Neuronal stem cell (in vitro differentiated cells): ENCODE results near the gene RAB11FIP5.

Experiments used
- DNase-seq: peaks from one replicate; pipeline ENCODE4 v3.0.0-alpha.2; 2013; ENCODE audit warnings: low spot score
- H2AFZ ChIP-seq: one replicate; pipeline ENCODE4 v1.6.1; 2013; ENCODE audit warnings: mild to moderate bottlenecking, low read length, inconsistent platforms
- H2AK5ac ChIP-seq: 2 replicates; pipeline ENCODE4 v1.6.1; 2013; ENCODE audit warnings: low read depth, mild to moderate bottlenecking, inconsistent platforms, low read length, moderate library complexity, mixed read lengths
- H2BK120ac ChIP-seq: 2 replicates; pipeline ENCODE4 v1.6.1; 2013; ENCODE audit warnings: low read depth, mild to moderate bottlenecking, inconsistent platforms, low read length, moderate library complexity, mixed read lengths
- H2BK12ac ChIP-seq: one replicate; pipeline ENCODE4 v1.6.1; 2013; ENCODE audit warnings: low read length, inconsistent platforms
- H2BK15ac ChIP-seq: 2 replicates; pipeline ENCODE4 v1.6.1; 2013; ENCODE audit warnings: mild to moderate bottlenecking, low read length, inconsistent platforms, mixed read lengths
- H2BK5ac ChIP-seq: one replicate; pipeline ENCODE4 v1.6.1; 2013; ENCODE audit warnings: inconsistent platforms, mild to moderate bottlenecking, low read length, moderate library complexity
- H3K14ac ChIP-seq: one replicate; pipeline ENCODE4 v1.6.1; 2013; ENCODE audit warnings: low read length, inconsistent platforms
- H3K18ac ChIP-seq: 2 replicates; pipeline ENCODE4 v1.6.1; 2013; ENCODE audit warnings: low read length, inconsistent platforms
- H3K23ac ChIP-seq: 2 replicates; pipeline ENCODE4 v1.6.1; 2013; ENCODE audit warnings: low read depth, mild to moderate bottlenecking, mixed read lengths, low read length, inconsistent platforms; ENCODE audit not compliant: poor library complexity
- H3K27ac ChIP-seq: replicated peaks from 3 replicates; pipeline ENCODE4 v1.5.1; 2013; ENCODE audit warnings: low read length, inconsistent platforms
- H3K27me3 ChIP-seq, 3 experiments: 2 replicates each; pipeline ENCODE4 v1.6.1; 2013; ENCODE audit warnings: low read length in 3 of 3, mild to moderate bottlenecking in 2 of 3, inconsistent platforms in 1 of 3, low read depth in 1 of 3, mixed read lengths in 1 of 3, moderate library complexity in 1 of 3; ENCODE audit not compliant: control insufficient read depth in 3 of 3, insufficient read depth in 3 of 3
- H3K36me3 ChIP-seq, 2 donors: replicated peaks in 1 of 2; 2 replicates each; pipeline ENCODE4 v1.6.1; 2013; ENCODE audit warnings: low read length in 2 of 2; ENCODE audit not compliant: control insufficient read depth in 2 of 2, insufficient read depth in 2 of 2
- H3K4ac ChIP-seq: 2 replicates; pipeline ENCODE4 v1.6.1; 2013; ENCODE audit warnings: inconsistent platforms, mild to moderate bottlenecking, low read length, moderate library complexity
- H3K4me1 ChIP-seq, 2 donors: 1 replicate in 1 of 2; 2 replicates in 1 of 2; pipeline ENCODE4 v1.6.1; 2013; ENCODE audit warnings: low read length in 2 of 2, low read depth in 1 of 2; ENCODE audit not compliant: control insufficient read depth in 2 of 2, insufficient read depth in 1 of 2
- H3K4me2 ChIP-seq: one replicate; pipeline ENCODE4 v1.6.1; 2013; ENCODE audit warnings: mild to moderate bottlenecking, low read length, inconsistent platforms; ENCODE audit not compliant: insufficient read depth, poor library complexity, severe bottlenecking
- H3K4me3 ChIP-seq, 2 donors: 2 replicates each; pipeline ENCODE4 v1.5.1; 2013; ENCODE audit warnings: low read length in 2 of 2, mild to moderate bottlenecking in 2 of 2, inconsistent platforms in 1 of 2, moderate library complexity in 1 of 2
- H3K79me1 ChIP-seq: one replicate; pipeline ENCODE4 v1.6.1; 2013; ENCODE audit warnings: low read depth, mild to moderate bottlenecking, inconsistent platforms, low read length, moderate library complexity
- H3K9ac ChIP-seq: one replicate; pipeline ENCODE4 v1.6.1; 2013; ENCODE audit warnings: mild to moderate bottlenecking, low read depth, low read length, inconsistent platforms; ENCODE audit not compliant: poor library complexity
- H3K9me3 ChIP-seq, 2 donors: replicated peaks in 1 of 2; 2 replicates each; pipeline versions ENCODE3 to v1.6.1; 2013; ENCODE audit warnings: low read length in 2 of 2, mild to moderate bottlenecking in 2 of 2, inconsistent platforms in 1 of 2, low read depth in 1 of 2, mixed read lengths in 1 of 2, moderate library complexity in 1 of 2; ENCODE audit not compliant: control insufficient read depth in 2 of 2, insufficient read depth in 1 of 2
- H4K8ac ChIP-seq: one replicate; pipeline ENCODE4 v1.6.1; 2013; ENCODE audit warnings: low read depth, mild to moderate bottlenecking, inconsistent platforms, low read length, moderate library complexity
- H4K91ac ChIP-seq: one replicate; pipeline ENCODE4 v1.6.1; 2013; ENCODE audit warnings: low read length, low read depth, mild to moderate bottlenecking, inconsistent platforms; ENCODE audit not compliant: poor library complexity
- WGBS, 2 donors: extraction: QIAGEN DNeasy Blood & Tissue Kit; methylation state at CpG; one replicate each; pipeline ENCODE4 v1.1.7; 2013; ENCODE audit warnings: missing lambda C conversion rate in 2 of 2, mixed read lengths in 1 of 2; ENCODE audit not compliant: insufficient read length in 2 of 2, insufficient replicate concordance in 1 of 2; ENCODE audit errors: extremely low coverage in 2 of 2; 5-methylcytosine and 5-hydroxymethylcytosine counted together

The RAB11FIP5 gene

GRCh38 chr2:73054980-73055379, 57.8 kb downstream of the RAB11FIP5 start:
- Histone ChIP-seq H3K4me3 (no peak overlapping the region), H4K91ac (no peak overlapping the region), H3K14ac (no peak overlapping the region), H3K27me3 (no peaks in the 10 kb centered on the region), H3K79me1 (no peaks in the 10 kb centered on the region), H2BK120ac (no peak overlapping the region), H3K36me3 (peaks cover 0 to 19% of the 10 kb centered on the region in 2 donors), H3K23ac (no peak overlapping the region), H2BK15ac (no peak overlapping the region), H2BK12ac (no peak overlapping the region), H2AFZ (no peak overlapping the region), H3K9me3 (peaks cover 0 to 18% of the 10 kb centered on the region in 2 donors), H4K8ac (no peak overlapping the region), H3K18ac (no peak overlapping the region), H3K4me2 (no peak overlapping the region), H2AK5ac (no peak overlapping the region), H3K27ac (no peak overlapping the region), H2BK5ac (no peak overlapping the region), H3K9ac (no peak overlapping the region), H3K4me1 (peaks cover 7 to 11% of the 10 kb centered on the region in 2 donors), H3K4ac (no peak overlapping the region)
- no CpG with 5 or more reads among the region's 5 CpGs for WGBS, 2 donors
- no peak for DNase-seq

GRCh38 chr2:73053316-73054114, 59.2 kb downstream of the RAB11FIP5 start:
- no peak overlapping the region for H3K4me2 ChIP-seq
- H4K91ac ChIP-seq = no peak overlapping the region
- peaks cover 0 to 19% of the 10 kb centered on the region in 2 donors for H3K36me3 ChIP-seq
- DNase-seq = no peak
- no peak overlapping the region for H2AK5ac ChIP-seq
- no peak overlapping the region for H3K23ac ChIP-seq
- H4K8ac ChIP-seq = no peak overlapping the region
- no peak overlapping the region for H3K9ac ChIP-seq
- H3K4ac ChIP-seq = no peak overlapping the region
- WGBS, 2 donors = no CpG with 5 or more reads among the region's 6 CpGs
- H3K79me1 ChIP-seq = no peaks in the 10 kb centered on the region
- H3K27me3 ChIP-seq = no peaks in the 10 kb centered on the region
- peak overlapping the region in 1 of 2 donors; percentile 46 for H3K4me3 ChIP-seq
- H3K4me1 ChIP-seq = peaks cover 12 to 19% of the 10 kb centered on the region in 2 donors
- peak overlapping the region; percentile 5 for H3K18ac ChIP-seq
- H2AFZ ChIP-seq = no peak overlapping the region
- H3K14ac ChIP-seq = no peak overlapping the region
- H3K9me3 ChIP-seq = peaks cover 0 to 18% of the 10 kb centered on the region in 2 donors
- H2BK12ac ChIP-seq = no peak overlapping the region
- H3K27ac ChIP-seq = no peak overlapping the region
- H2BK120ac ChIP-seq = no peak overlapping the region
- no peak overlapping the region for H2BK15ac ChIP-seq
- no peak overlapping the region for H2BK5ac ChIP-seq

GRCh38 chr2:73050121-73050545, 62.6 kb downstream of the RAB11FIP5 start:
- peak overlapping the region; percentile 86 for H3K18ac ChIP-seq
- WGBS, 2 donors = no CpG with 5 or more reads among the region's 6 CpGs
- H3K4me1 ChIP-seq = peaks cover 12 to 19% of the 10 kb centered on the region in 2 donors
- peak overlapping the region; percentile 26 for H4K8ac ChIP-seq
- H3K27ac ChIP-seq = peak overlapping the region; percentile 6
- H3K4me2 ChIP-seq = no peak overlapping the region
- H3K4ac ChIP-seq = no peak overlapping the region
- H2AFZ ChIP-seq = peak overlapping the region; percentile 56
- no peak overlapping the region for H2BK12ac ChIP-seq
- no peak overlapping the region for H2BK15ac ChIP-seq
- H3K4me3 ChIP-seq = peak overlapping the region in 1 of 2 donors; percentile 14
- no peak overlapping the region for H3K23ac ChIP-seq
- peak; percentile 63 for DNase-seq
- no peaks in the 10 kb centered on the region for H3K9me3 ChIP-seq
- peaks cover 0 to 3% of the 10 kb centered on the region in 2 donors for H3K36me3 ChIP-seq
- H3K27me3 ChIP-seq = no peaks in the 10 kb centered on the region
- no peak overlapping the region for H2AK5ac ChIP-seq
- no peak overlapping the region for H3K9ac ChIP-seq
- no peak overlapping the region for H2BK5ac ChIP-seq
- H3K14ac ChIP-seq = no peak overlapping the region
- H2BK120ac ChIP-seq = no peak overlapping the region
- H4K91ac ChIP-seq = no peak overlapping the region
- H3K79me1 ChIP-seq = no peaks in the 10 kb centered on the region

- H3K9me3 ChIP-seq = no peaks in the 10 kb centered on the region
- no peaks in the 10 kb centered on the region for H3K27me3 ChIP-seq
- no peak overlapping the region for H2BK15ac ChIP-seq
- WGBS, 2 donors = no CpG with 5 or more reads among the region's 12 CpGs
- H4K8ac ChIP-seq = no peak overlapping the region
- H3K4ac ChIP-seq = no peak overlapping the region
- H3K27ac ChIP-seq = no peak overlapping the region
- peak overlapping the region; percentile 43 for H3K4me2 ChIP-seq
- peaks cover 14 to 18% of the 10 kb centered on the region in 2 donors for H3K4me1 ChIP-seq
- no peak overlapping the region for H3K14ac ChIP-seq
- H3K9ac ChIP-seq = no peak overlapping the region
- no peak overlapping the region for H2AK5ac ChIP-seq
- peak overlapping the region; percentile 62 for H2AFZ ChIP-seq
- H2BK12ac ChIP-seq = no peak overlapping the region
- no peak for DNase-seq
- no peak overlapping the region for H2BK120ac ChIP-seq
- H4K91ac ChIP-seq = no peak overlapping the region
- no peak overlapping the region for H3K23ac ChIP-seq
- H3K36me3 ChIP-seq = no peaks in the 10 kb centered on the region
- peak overlapping the region; percentile 87 for H3K18ac ChIP-seq
- H3K4me3 ChIP-seq = no peak overlapping the region
- no peaks in the 10 kb centered on the region for H3K79me1 ChIP-seq
- H2BK5ac ChIP-seq = no peak overlapping the region
Observed at GRCh38 chr2:73043929-73044832, 68.6 kb downstream of the RAB11FIP5 start.
